IPS-20b (cell line): ENCODE measurements around the gene PLEKHA7.

Experiments
- H3K27ac ChIP-seq: one replicate; pipeline ENCODE4 v1.5.1; 2013; ENCODE audit warnings: low read length
- H3K27me3 ChIP-seq: 2 replicates; pipeline ENCODE4 v1.6.1; 2013; ENCODE audit warnings: mild to moderate bottlenecking, low read length, inconsistent platforms; ENCODE audit not compliant: insufficient read depth
- H3K36me3 ChIP-seq: 2 replicates; pipeline ENCODE4 v1.6.1; 2013; ENCODE audit warnings: low read depth, mild to moderate bottlenecking, inconsistent platforms, low read length, moderate library complexity; ENCODE audit not compliant: insufficient read depth
- H3K4me1 ChIP-seq: 2 replicates; pipeline ENCODE4 v1.6.1; 2013; ENCODE audit warnings: mild to moderate bottlenecking, control low read depth, inconsistent platforms, low read length, moderate library complexity; ENCODE audit not compliant: insufficient read depth
- H3K4me3 ChIP-seq: 2 replicates; pipeline ENCODE4 v1.5.1; 2013; ENCODE audit warnings: mild to moderate bottlenecking, low read length, inconsistent platforms
- H3K9ac ChIP-seq: 2 replicates; pipeline ENCODE4 v1.6.1; 2013; ENCODE audit warnings: low read depth, mild to moderate bottlenecking, inconsistent platforms, low read length, moderate library complexity
- H3K9me3 ChIP-seq: 2 replicates; pipeline ENCODE4 v1.6.1; 2013; ENCODE audit warnings: mild to moderate bottlenecking, low read depth, low read length, inconsistent platforms; ENCODE audit not compliant: insufficient read depth

PLEKHA7 gene

GRCh38 chr11:16933756-16934603 is 80.2 kb downstream of the PLEKHA7 start:
- H3K4me3 ChIP-seq = no peak overlapping the region
- no peaks in the 10 kb centered on the region for H3K9me3 ChIP-seq
- H3K4me1 ChIP-seq = peaks cover 2% of the 10 kb centered on the region; the same call in 1 of the 2 replicates
- no peaks in the 10 kb centered on the region for H3K36me3 ChIP-seq
- H3K9ac ChIP-seq = no peak overlapping the region
- H3K27me3 ChIP-seq = no peaks in the 10 kb centered on the region
- no peak overlapping the region for H3K27ac ChIP-seq

DNA sequence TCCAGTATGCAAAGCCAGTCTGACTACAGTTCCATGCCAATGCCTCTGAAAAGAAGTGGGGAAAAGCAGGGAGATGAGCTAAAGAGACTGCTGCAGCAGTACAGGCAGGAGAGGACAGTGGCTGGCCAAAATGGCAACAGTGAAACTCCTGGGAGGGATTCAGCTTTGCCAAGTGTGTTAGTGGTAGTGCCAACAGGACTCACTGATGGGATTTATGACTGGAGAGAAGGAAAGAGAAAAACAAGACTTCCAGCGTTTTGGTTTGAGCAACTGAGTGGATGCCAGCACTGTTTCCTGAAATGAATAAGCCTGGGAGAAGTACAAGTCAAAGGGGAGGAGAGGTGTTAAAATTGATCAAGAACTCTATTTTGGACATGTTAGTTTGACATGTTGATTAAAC is 80.9 kb downstream of the PLEKHA7 start:
- H3K27ac ChIP-seq = no peak overlapping the region
- no peaks in the 10 kb centered on the region for H3K36me3 ChIP-seq
- H3K4me3 ChIP-seq = no peak overlapping the region
- peaks cover 2% of the 10 kb centered on the region; the same call in 1 of the 2 replicates for H3K4me1 ChIP-seq
- H3K9me3 ChIP-seq = no peaks in the 10 kb centered on the region
- H3K27me3 ChIP-seq = peaks cover 4% of the 10 kb centered on the region
- H3K9ac ChIP-seq = no peak overlapping the region

GRCh38 chr11:16928044-16928443 is 86.2 kb downstream of the PLEKHA7 start:
- peaks cover 56% of the 10 kb centered on the region for H3K27me3 ChIP-seq

DNA sequence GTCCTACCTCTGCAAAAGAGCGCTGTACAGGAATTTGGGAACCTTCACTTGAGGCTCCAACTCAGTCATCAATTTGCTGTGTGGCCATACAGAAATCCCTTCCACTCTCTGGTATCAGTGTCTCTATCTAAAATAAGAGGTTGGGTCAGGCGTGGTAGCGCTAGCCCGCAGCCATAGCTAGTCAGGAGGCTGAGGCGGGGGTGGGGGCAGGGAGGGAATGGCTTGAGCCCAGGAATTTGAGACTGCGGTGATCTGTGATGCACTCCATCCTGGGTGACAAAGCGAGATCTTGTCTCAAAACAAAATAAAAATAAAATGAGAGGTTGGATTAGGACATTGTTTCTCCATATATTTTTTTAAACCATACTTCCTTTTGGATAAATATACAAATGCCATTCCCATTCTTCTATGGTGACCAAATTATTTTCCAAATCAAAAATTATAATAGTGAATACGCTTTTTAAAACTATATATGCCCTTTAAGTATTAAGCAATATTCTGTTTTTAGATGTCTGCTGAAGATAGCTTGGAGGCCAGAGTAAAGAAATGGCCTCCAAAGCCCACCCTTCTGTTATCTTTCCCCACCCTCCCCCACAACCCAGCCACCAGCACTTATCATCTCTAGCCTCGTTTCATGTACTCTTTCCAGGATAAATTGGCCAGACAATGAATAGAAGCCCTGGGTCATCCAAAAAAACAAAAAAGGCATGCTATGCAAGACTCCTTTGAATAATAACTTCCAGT is 87.2 kb downstream of the PLEKHA7 start:
- Histone ChIP-seq H3K27me3 (peaks cover 66% of the 10 kb centered on the region), H3K9me3 (no peaks in the 10 kb centered on the region), H3K9ac (no peak overlapping the region), H3K4me3 (no peak overlapping the region), H3K27ac (no peak overlapping the region), H3K4me1 (peaks cover 26% of the 10 kb centered on the region; the same call in 1 of the 2 replicates), H3K36me3 (no peaks in the 10 kb centered on the region)

More at GRCh38 chr11:16928044-16928443, 86.2 kb downstream of the PLEKHA7 start:
- Histone ChIP-seq H3K9ac (no peak overlapping the region), H3K4me3 (no peak overlapping the region), H3K27ac (no peak overlapping the region), H3K9me3 (no peaks in the 10 kb centered on the region), H3K4me1 (peaks cover 22% of the 10 kb centered on the region; the same call in 1 of the 2 replicates), H3K36me3 (no peaks in the 10 kb centered on the region)

DNA sequence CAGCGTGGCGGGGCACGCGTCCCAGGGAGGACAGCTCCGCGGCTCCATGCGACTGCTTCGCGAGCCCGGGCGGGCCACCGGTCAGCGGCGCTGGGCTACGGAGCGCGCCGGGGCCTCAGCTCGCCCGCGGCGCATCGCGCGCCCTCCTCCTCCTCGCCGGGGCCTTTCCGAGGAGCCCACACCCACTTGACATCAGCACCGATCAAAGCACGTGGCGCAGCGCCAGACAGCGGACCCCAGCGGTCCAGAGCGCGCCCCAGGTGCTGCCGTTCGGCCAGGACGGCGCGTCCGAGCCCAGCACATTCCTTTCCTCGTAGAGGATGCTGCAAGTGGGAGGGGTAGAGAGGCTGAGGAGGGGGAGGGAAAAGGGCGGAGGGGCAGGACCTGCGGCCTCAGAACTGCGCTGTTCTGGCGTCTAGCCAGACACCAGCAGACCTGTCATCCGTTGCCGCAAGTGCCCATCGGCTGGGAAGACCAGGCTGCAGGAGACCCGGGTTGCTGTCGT is 88.6 kb downstream of the PLEKHA7 start:
- H3K27ac ChIP-seq = no peak overlapping the region
- peak overlapping the region; percentile 67 for H3K4me3 ChIP-seq
- H3K4me1 ChIP-seq = peaks cover 28% of the 10 kb centered on the region; the same call in 1 of the 2 replicates
- no peaks in the 10 kb centered on the region for H3K9me3 ChIP-seq
- H3K9ac ChIP-seq = peak overlapping the region; percentile 31; the same call in 1 of the 2 replicates
- H3K36me3 ChIP-seq = no peaks in the 10 kb centered on the region
- peaks cover 77% of the 10 kb centered on the region for H3K27me3 ChIP-seq

DNA sequence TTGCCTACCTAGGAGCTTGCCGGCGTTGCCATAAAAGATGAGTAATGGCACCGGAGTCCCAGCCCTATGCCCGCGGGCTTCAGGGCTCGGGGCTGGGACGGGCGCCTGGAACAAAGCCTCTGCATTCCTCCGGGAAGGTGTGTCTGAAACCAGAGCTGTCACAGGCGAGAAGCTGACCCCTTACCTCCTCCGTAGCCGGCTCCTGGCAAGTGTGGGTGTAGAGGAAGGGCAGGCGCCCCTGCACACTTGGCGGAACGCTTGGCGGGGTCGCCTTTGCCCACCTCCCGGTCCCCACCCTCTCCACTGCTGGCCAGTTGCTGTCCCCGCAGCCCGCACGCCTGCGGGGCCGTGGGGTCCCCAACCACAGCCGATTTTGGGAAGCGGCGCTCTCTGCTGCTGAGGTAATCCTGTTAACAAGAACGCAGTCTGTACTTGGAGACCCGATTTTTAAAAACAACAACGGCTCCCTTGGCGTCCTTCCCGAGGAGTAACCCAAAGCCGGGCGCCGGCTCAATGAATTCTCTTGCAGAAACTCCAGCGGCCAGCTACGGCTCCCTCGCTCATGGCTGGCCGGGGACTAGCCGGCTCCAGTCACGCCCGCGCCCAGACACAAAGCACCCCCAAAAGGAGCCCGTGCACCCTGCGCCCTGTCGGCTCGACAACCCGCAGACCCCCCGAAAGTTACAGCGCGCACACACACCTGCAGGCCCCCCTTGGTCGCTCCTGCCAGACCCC is 89.2 kb downstream of the PLEKHA7 start:
- H3K27ac ChIP-seq = no peak overlapping the region
- H3K36me3 ChIP-seq = no peaks in the 10 kb centered on the region
- H3K9me3 ChIP-seq = no peaks in the 10 kb centered on the region
- peak overlapping the region; percentile 67 for H3K4me3 ChIP-seq
- H3K9ac ChIP-seq = no peak overlapping the region
- H3K4me1 ChIP-seq = peaks cover 28% of the 10 kb centered on the region; the same call in 1 of the 2 replicates
- peaks cover 77% of the 10 kb centered on the region for H3K27me3 ChIP-seq

GRCh38 chr11:16924462-16924825 is 89.8 kb downstream of the PLEKHA7 start:
- Histone ChIP-seq H3K9me3 (no peaks in the 10 kb centered on the region), H3K9ac (no peak overlapping the region), H3K27me3 (peaks cover 81% of the 10 kb centered on the region), H3K4me3 (peak overlapping the region; percentile 67; the same call in 1 of the 2 replicates), H3K27ac (no peak overlapping the region), H3K4me1 (peaks cover 28% of the 10 kb centered on the region; the same call in 1 of the 2 replicates), H3K36me3 (no peaks in the 10 kb centered on the region)

- Histone ChIP-seq H3K9me3 (no peaks in the 10 kb centered on the region), H3K27ac (no peak overlapping the region), H3K27me3 (peaks cover 82% of the 10 kb centered on the region), H3K36me3 (no peaks in the 10 kb centered on the region), H3K9ac (no peak overlapping the region), H3K4me1 (peaks cover 28% of the 10 kb centered on the region; the same call in 1 of the 2 replicates), H3K4me3 (no peak overlapping the region)
These were observed 90.2 kb downstream of the PLEKHA7 start for GRCh38 chr11:16923987-16924386.

DNA sequence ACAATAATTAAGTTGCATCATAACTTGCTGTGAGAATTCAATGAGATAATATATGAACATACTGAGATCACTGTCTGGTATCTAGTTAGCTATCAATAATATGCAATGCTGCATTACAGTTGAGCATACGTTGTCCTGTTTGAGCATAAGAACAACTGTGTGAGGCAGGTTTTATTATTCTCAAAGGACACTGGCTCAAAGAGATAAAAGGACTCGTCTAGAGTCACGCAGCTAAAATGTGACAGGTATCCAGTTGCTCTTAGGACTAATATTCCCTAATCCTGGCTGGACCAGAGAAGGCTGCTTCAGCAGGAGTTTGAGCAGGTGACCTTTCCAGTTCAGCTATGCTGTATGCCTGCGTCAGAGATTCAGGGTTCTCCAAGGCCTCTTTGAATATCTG is 92.5 kb downstream of the PLEKHA7 start:
- Histone ChIP-seq H3K27ac (no peak overlapping the region), H3K36me3 (no peaks in the 10 kb centered on the region), H3K4me1 (peaks cover 20% of the 10 kb centered on the region; the same call in 1 of the 2 replicates), H3K4me3 (no peak overlapping the region), H3K27me3 (peaks cover 62% of the 10 kb centered on the region), H3K9ac (no peak overlapping the region), H3K9me3 (no peaks in the 10 kb centered on the region)

GRCh38 chr11:16921019-16921418 is 93.2 kb downstream of the PLEKHA7 start:
- Histone ChIP-seq H3K9me3 (no peaks in the 10 kb centered on the region), H3K27ac (no peak overlapping the region), H3K9ac (no peak overlapping the region), H3K36me3 (no peaks in the 10 kb centered on the region), H3K27me3 (peaks cover 56% of the 10 kb centered on the region), H3K4me1 (peaks cover 16% of the 10 kb centered on the region; the same call in 1 of the 2 replicates), H3K4me3 (no peak overlapping the region)

- H3K4me1 ChIP-seq = peaks cover 14% of the 10 kb centered on the region; the same call in 1 of the 2 replicates
- no peak overlapping the region for H3K27ac ChIP-seq
- no peaks in the 10 kb centered on the region for H3K9me3 ChIP-seq
- H3K9ac ChIP-seq = no peak overlapping the region
- no peak overlapping the region for H3K4me3 ChIP-seq
- H3K27me3 ChIP-seq = peaks cover 51% of the 10 kb centered on the region
- no peaks in the 10 kb centered on the region for H3K36me3 ChIP-seq
These were observed 93.7 kb downstream of the PLEKHA7 start for GRCh38 chr11:16920559-16920958.
